CD4-positive, CD25-positive, alpha-beta regulatory T cell (primary cell): ENCODE data around the gene SUMO4. TPM values are rescaled to one million over a fixed set of nuclear protein-coding genes. Genes with fewer than 3 reads are reported as not detected.

ENCODE experiments used
- ATAC-seq, 2 donors: fragments of 150-1000 bp; cut with Tn5 transposase; one replicate each; pipeline ENCODE4 v1.10.0; 2021; ENCODE audit warnings: low read depth in 2 of 2, moderate number of reproducible peaks in 2 of 2, moderate library complexity in 1 of 2
- DNase-seq, 3 donors: peaks; one replicate each; pipeline versions ENCODE4 v3.0.0 to v3.0.0-alpha.2; 2012 to 2022; ENCODE audit warnings: mixed read lengths in 1 of 3
- H3K27ac ChIP-seq: one replicate; pipeline ENCODE4 v1.7.0; 2013; ENCODE audit warnings: mild to moderate bottlenecking, low read length; ENCODE audit not compliant: insufficient read depth, poor library complexity, severe bottlenecking
- H3K27me3 ChIP-seq: one replicate; pipeline ENCODE4 v1.7.0; 2013; ENCODE audit warnings: low read length; ENCODE audit not compliant: control insufficient read depth, insufficient read depth
- H3K36me3 ChIP-seq: one replicate; pipeline ENCODE4 v1.7.0; 2013; ENCODE audit warnings: mild to moderate bottlenecking, low read length, moderate library complexity; ENCODE audit not compliant: control insufficient read depth, insufficient read depth
- H3K4me1 ChIP-seq: 2 replicates; pipeline ENCODE4 v1.7.0; 2013; ENCODE audit warnings: mild to moderate bottlenecking, low read length; ENCODE audit not compliant: insufficient read depth, control insufficient read depth, poor library complexity, severe bottlenecking
- H3K4me3 ChIP-seq: one replicate; pipeline ENCODE4 v1.7.0; 2013; ENCODE audit warnings: low read depth, mild to moderate bottlenecking, low read length, moderate library complexity
- H3K9me3 ChIP-seq, 2 experiments: 1 replicate in 1 of 2; 2 replicates in 1 of 2; pipeline ENCODE4 v1.7.0; 2013; ENCODE audit warnings: low read length in 2 of 2, mild to moderate bottlenecking in 1 of 2, moderate library complexity in 1 of 2; ENCODE audit not compliant: control insufficient read depth in 2 of 2
- H3K27ac Mint-ChIP-seq, 3 donors: one replicate each; pipeline ENCODE4 v1.8.0; 2020 to 2022; ENCODE audit warnings: mild to moderate bottlenecking in 3 of 3, mixed read lengths in 3 of 3, moderate library complexity in 2 of 3
- H3K27me3 Mint-ChIP-seq: one replicate; pipeline ENCODE4 v1.8.0; 2022; ENCODE audit warnings: mild to moderate bottlenecking, mixed read lengths
- H3K36me3 Mint-ChIP-seq: one replicate; pipeline ENCODE4 v1.8.0; 2020; ENCODE audit warnings: mixed read lengths
- H3K4me1 Mint-ChIP-seq, 4 donors: one replicate each; pipeline ENCODE4 v1.8.0; 2020 to 2022; ENCODE audit warnings: mixed read lengths in 4 of 4, mild to moderate bottlenecking in 1 of 4
- H3K4me3 Mint-ChIP-seq, 4 donors: one replicate each; pipeline ENCODE4 v1.8.0; 2020 to 2022; ENCODE audit warnings: mild to moderate bottlenecking in 4 of 4, mixed read lengths in 4 of 4, moderate library complexity in 3 of 4
- H3K9me3 Mint-ChIP-seq, 7 donors: one replicate each; pipeline ENCODE4 v1.8.0; 2020 to 2022; ENCODE audit warnings: mixed read lengths in 7 of 7, mild to moderate bottlenecking in 3 of 7, moderate library complexity in 2 of 7
- polyA plus RNA-seq, 4 donors: library from polyadenylated mRNA; unstranded; fragments of 300-500 nt; fragmentation: Illumina TruSeq; gene quantifications; one replicate each; pipeline ENCODE4 v1.2.3, GENCODE V29; 2021
- total RNA-seq: library from RNA; stranded (reverse); gene quantifications from one replicate; pipeline ENCODE4 v1.2.3, GENCODE V29; 2022

SUMO4 gene
- total and polyA plus RNA-seq, 5 donors from 2014 or later: 0.38 to 9.0 (median 1.2) TPM

GRCh38 chr6:149373511-149373910 is 26.6 kb upstream of the SUMO4 start:
- Histone ChIP-seq H3K4me3 (no peak overlapping the region), H3K36me3 (peaks cover 51% of the 10 kb centered on the region), H3K27me3 (no peaks in the 10 kb centered on the region), H3K4me1 (peaks cover 61% of the 10 kb centered on the region), H3K9me3 (no peaks in the 10 kb centered on the region), H3K27ac (no peak overlapping the region)
- Mint-ChIP-seq H3K4me3 (peak overlapping the region in 2 of 4 donors; percentile 12 to 22), H3K9me3 (peaks cover 0 to 2% (median 0%) of the 10 kb centered on the region in 7 donors), H3K36me3 (peaks cover 30% of the 10 kb centered on the region), H3K27me3 (no peaks in the 10 kb centered on the region), H3K27ac (peak overlapping the region in 2 of 3 donors; percentile 26 to 63), H3K4me1 (peaks cover 48 to 76% (median 59%) of the 10 kb centered on the region in 4 donors)
- ATAC-seq: no peak
- no peak for DNase-seq

DNA sequence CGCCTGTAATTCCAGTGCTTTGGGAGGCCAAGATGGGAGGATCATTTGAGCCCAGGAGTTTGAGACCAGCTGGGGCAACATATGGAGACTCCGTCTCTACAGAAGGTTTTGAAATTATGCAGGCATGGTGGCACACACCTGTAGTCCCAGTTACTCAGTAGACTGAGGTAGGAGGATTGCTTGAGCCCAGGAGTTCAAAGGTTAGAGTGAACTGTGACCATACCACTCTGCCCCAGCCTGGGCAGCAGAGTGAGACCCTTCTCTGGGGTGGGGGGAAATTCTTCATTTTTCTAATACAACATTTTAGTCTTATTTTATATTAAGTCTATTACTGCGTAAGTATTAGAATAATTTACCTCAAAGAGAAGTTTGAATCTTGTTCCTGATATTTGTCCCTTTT is 20.1 kb upstream of the SUMO4 start:
- DNase-seq (no peak), ATAC-seq (no peak)
- peaks cover 0 to under 1% (median 0%) of the 10 kb centered on the region in 7 donors for H3K9me3 Mint-ChIP-seq
- Histone ChIP-seq H3K4me1 (peaks cover 23% of the 10 kb centered on the region), H3K4me3 (no peak overlapping the region), H3K27me3 (no peaks in the 10 kb centered on the region), H3K9me3 (no peaks in the 10 kb centered on the region), H3K27ac (no peak overlapping the region), H3K36me3 (peaks cover 70% of the 10 kb centered on the region)
- H3K4me3 Mint-ChIP-seq: peak overlapping the region in 1 of 4 donors; percentile 29
- peaks cover 42 to 78% (median 54%) of the 10 kb centered on the region in 4 donors for H3K4me1 Mint-ChIP-seq
- H3K36me3 Mint-ChIP-seq: peaks cover 57% of the 10 kb centered on the region
- H3K27me3 Mint-ChIP-seq: no peaks in the 10 kb centered on the region
- H3K27ac Mint-ChIP-seq: peak overlapping the region in 2 of 3 donors; percentile 74 to 78

- no peak overlapping the region for H3K4me3 ChIP-seq
- Mint-ChIP-seq H3K27me3 (no peaks in the 10 kb centered on the region), H3K9me3 (no peaks in the 10 kb centered on the region), H3K27ac (peak overlapping the region in 1 of 3 donors; percentile 29), H3K4me1 (peaks cover 37 to 77% (median 49%) of the 10 kb centered on the region in 4 donors), H3K36me3 (peaks cover 53% of the 10 kb centered on the region), H3K4me3 (no peak overlapping the region)
- peak overlapping the region; percentile 10 for H3K27ac ChIP-seq
- peaks cover 19% of the 10 kb centered on the region for H3K4me1 ChIP-seq
- no peak for DNase-seq
- no peaks in the 10 kb centered on the region for H3K9me3 ChIP-seq
- peaks cover 74% of the 10 kb centered on the region for H3K36me3 ChIP-seq
- no peaks in the 10 kb centered on the region for H3K27me3 ChIP-seq
- no peak for ATAC-seq
Observed at GRCh38 chr6:149380523-149380922, 19.5 kb upstream of the SUMO4 start.

DNA sequence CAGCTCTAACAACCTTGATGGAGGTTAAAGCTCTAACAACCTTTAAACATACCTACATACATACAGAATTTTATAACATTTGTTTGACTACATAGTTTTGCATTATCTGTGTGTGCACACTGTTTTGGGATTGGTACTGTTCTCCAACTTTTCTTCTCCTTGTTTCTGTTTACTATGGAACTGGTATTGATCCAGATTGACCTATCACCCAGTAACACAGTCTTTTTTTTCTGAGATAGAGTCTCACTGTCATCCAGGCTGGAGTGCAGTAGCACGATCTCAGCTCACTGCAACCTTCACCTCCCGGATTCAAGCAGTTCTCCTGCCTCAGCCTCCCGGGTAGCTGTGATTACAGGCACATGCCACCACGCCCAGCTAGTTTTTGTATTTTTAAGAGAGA is 16.7 kb upstream of the SUMO4 start:
- peaks cover 84% of the 10 kb centered on the region for H3K36me3 ChIP-seq
- peaks cover 8 to 9% of the 10 kb centered on the region in 2 experiments for H3K9me3 ChIP-seq
- ATAC-seq (no peak), DNase-seq (no peak)
- Mint-ChIP-seq H3K4me3 (no peak overlapping the region), H3K27ac (peak overlapping the region in 2 of 3 donors; percentile 62 to 65), H3K4me1 (peaks cover 35 to 85% (median 57%) of the 10 kb centered on the region in 4 donors), H3K36me3 (peaks cover 73% of the 10 kb centered on the region), H3K27me3 (no peaks in the 10 kb centered on the region), H3K9me3 (peaks cover 2 to 16% (median 8%) of the 10 kb centered on the region in 7 donors)
- H3K4me1 ChIP-seq: peaks cover 22% of the 10 kb centered on the region
- H3K27me3 ChIP-seq: no peaks in the 10 kb centered on the region
- H3K4me3 ChIP-seq: no peak overlapping the region
- H3K27ac ChIP-seq: no peak overlapping the region

GRCh38 chr6:149384464-149384863 is 15.6 kb upstream of the SUMO4 start:
- H3K36me3 Mint-ChIP-seq: peaks cover 62% of the 10 kb centered on the region
- no peak for DNase-seq
- Histone ChIP-seq H3K4me1 (peaks cover 23% of the 10 kb centered on the region), H3K27ac (peak overlapping the region; percentile 14), H3K36me3 (peaks cover 75% of the 10 kb centered on the region), H3K4me3 (no peak overlapping the region), H3K27me3 (no peaks in the 10 kb centered on the region), H3K9me3 (peaks cover 8 to 9% of the 10 kb centered on the region in 2 experiments)
- H3K27ac Mint-ChIP-seq: peak overlapping the region in 1 of 3 donors; percentile 46
- H3K4me1 Mint-ChIP-seq: peaks cover 35 to 83% (median 48%) of the 10 kb centered on the region in 4 donors
- no peaks in the 10 kb centered on the region for H3K27me3 Mint-ChIP-seq
- peak overlapping the region in 1 of 4 donors; percentile 35 for H3K4me3 Mint-ChIP-seq
- H3K9me3 Mint-ChIP-seq: peaks cover 2 to 16% (median 8%) of the 10 kb centered on the region in 7 donors
- no peak for ATAC-seq

GRCh38 chr6:149385998-149386646 is 13.9 kb upstream of the SUMO4 start:
- H3K27me3 ChIP-seq: no peaks in the 10 kb centered on the region
- DNase-seq (peak in 1 of 3 donors; percentile 71), ATAC-seq (peak in 1 of 2 donors; percentile 56)
- Mint-ChIP-seq H3K4me3 (peak overlapping the region in 2 of 4 donors; percentile 7 to 56), H3K27me3 (no peaks in the 10 kb centered on the region), H3K9me3 (peaks cover 2 to 16% (median 8%) of the 10 kb centered on the region in 7 donors), H3K4me1 (peaks cover 36 to 86% (median 52%) of the 10 kb centered on the region in 4 donors), H3K36me3 (peaks cover 61% of the 10 kb centered on the region), H3K27ac (peak overlapping the region in 1 of 3 donors; percentile 84)
- no peak overlapping the region for H3K4me3 ChIP-seq
- no peak overlapping the region for H3K27ac ChIP-seq
- peaks cover 34% of the 10 kb centered on the region for H3K4me1 ChIP-seq
- peaks cover 69% of the 10 kb centered on the region for H3K36me3 ChIP-seq
- peaks cover 8 to 9% of the 10 kb centered on the region in 2 experiments for H3K9me3 ChIP-seq

DNA sequence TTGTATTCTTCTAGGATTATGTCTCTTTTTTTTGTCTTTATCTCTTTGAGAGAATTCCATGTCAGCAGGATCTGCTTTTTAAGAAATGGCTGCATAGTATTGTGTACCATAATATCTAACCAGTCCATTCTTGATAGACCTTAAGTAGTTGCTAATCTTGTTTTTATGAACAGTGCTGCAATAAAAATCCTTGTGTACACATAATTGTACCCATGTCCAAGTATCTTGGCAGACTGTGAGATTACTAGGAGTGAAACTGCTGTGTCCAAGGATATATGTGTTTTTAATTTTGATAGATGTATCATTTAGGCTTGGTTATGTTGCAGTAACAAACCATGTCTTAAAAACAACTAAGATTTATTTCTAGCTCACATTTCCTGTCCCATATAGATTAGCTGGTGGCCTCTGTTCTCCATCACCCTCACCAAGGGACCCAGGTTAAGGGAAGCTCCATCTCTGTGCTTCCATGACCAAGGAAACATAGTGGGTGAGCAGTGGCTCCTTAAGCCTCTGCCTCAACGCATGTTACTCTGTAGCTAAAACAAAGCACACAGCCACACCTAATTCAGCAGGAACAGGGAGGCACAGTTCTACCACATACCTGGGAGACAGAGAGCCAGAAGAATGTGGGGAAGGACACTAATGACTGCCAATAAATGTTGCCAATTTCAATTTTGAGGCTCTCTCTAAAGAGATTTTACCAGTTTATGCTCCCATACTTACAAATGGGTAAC is 12.1 kb upstream of the SUMO4 start:
- ATAC-seq (no peak), DNase-seq (no peak)
- H3K27me3 ChIP-seq: no peaks in the 10 kb centered on the region
- H3K9me3 Mint-ChIP-seq: peaks cover 2 to 16% (median 8%) of the 10 kb centered on the region in 7 donors
- H3K9me3 ChIP-seq: peaks cover 8 to 9% of the 10 kb centered on the region in 2 experiments
- peak overlapping the region; percentile 14 for H3K27ac ChIP-seq
- H3K36me3 Mint-ChIP-seq: peaks cover 64% of the 10 kb centered on the region
- H3K4me3 Mint-ChIP-seq: peak overlapping the region in 1 of 4 donors; percentile 41
- peaks cover 35% of the 10 kb centered on the region for H3K4me1 ChIP-seq
- H3K4me1 Mint-ChIP-seq: peaks cover 43 to 87% (median 61%) of the 10 kb centered on the region in 4 donors
- no peaks in the 10 kb centered on the region for H3K27me3 Mint-ChIP-seq
- H3K36me3 ChIP-seq: peaks cover 58% of the 10 kb centered on the region
- no peak overlapping the region for H3K4me3 ChIP-seq
- H3K27ac Mint-ChIP-seq: peak overlapping the region in 2 of 3 donors; percentile 84 to 89
